ENCODE results near the gene USP19. TPM values are rescaled to one million over a fixed set of nuclear protein-coding genes. Genes with fewer than 3 reads are reported as not detected.

The USP19 gene
- total RNA-seq, 1 donor from 2014 or later, result 42.9 TPM

DNA sequence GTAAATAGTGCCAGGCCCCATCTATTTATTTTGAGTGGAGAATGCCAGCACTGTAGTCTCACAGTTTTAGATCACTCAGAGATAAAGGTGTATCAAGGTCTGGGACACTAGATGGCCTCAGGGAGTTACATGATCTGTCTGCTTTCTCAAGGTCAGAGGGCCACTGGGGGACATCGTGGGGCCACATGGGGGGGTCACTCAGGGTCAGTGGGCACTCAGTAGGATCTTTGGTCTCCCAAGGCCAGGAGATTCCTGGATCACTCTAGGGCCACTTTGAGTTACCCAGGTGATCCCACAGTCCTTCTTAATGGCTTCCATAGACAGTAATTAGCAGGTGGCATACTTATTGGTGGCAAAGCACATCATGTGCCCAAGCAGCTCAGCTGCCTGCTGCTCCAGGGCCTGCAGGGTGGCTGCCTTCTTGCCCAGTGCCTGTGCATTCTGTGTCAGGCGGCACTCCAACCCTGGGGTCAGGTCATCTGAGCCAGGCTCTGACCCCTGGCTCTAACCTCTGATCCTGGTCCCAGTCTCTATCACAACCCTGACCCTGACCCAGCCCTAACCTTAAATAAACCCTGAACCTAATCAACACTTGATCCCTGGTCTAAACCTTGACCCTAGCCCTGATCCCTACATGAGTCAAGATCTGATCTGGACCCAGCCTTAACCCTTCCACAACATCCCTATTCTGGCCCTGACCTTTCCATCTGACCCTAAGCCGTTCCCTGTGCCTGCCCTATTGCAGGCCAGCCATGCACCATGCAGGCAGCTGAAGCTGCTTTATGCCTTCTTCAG is 14.0 kb upstream of the USP19 start:
- DNase-seq (ENCODE audit: low read depth, low spot score), result no peak

GRCh38 chr3:49133226-49133951 is 12.8 kb upstream of the USP19 start:
- DNase-seq (ENCODE audit: low read depth, low spot score), result peak; percentile 71

DNA sequence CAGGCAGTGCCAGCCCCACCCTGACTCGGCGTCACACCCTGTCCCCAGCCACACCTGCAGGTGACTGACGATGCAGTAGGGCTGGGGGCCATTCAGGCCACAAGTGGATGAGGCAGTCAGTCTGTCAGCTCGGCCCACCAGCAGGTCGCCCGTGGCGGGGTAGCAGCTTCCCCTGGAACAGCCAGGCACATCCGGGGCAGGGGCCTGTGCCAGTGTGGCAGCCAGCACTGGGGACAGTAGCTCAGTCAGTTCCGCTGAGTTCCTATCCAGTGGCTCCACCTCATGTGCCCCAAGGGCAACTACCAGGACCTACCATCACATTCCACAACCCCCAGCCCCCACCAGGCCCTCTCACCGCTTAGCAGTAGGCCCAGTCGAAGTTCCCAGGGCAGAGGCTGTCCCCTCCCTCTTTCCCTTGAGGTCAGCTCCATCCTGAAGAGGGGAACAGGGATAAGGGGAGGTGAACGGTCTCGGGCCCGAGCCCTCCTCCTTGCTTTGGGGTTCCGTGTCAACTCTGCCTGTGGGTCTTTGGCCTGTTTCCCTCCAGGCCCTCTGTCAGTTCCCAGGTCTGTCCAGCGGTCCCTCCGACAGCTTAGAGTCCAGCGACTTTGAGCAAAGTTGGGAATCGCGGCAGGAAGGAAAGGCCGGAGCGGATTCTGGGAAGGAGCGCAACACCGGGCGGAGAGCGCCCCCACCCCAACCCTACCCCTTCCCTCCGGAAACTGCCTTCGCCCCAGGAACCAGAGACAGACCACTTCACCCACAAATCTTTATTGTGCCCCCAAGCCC is 12.0 kb upstream of the USP19 start, which contains the start of gene LAMB2:
LAMB2 (minus strand) TSS at position 614 of the 789 bp plus-strand sequence; CDS start at position 431, 183 bp downstream.
- peak; percentile 53 for DNase-seq (ENCODE audit: low read depth, low spot score)

GRCh38 chr3:49132073-49132436 is 11.4 kb upstream of the USP19 start:
- no peak for DNase-seq (ENCODE audit: low read depth, low spot score)

- DNase-seq (ENCODE audit: low read depth, low spot score), result no peak
Measured at GRCh38 chr3:49131576-49131975, 11.0 kb upstream of the USP19 start.

DNA sequence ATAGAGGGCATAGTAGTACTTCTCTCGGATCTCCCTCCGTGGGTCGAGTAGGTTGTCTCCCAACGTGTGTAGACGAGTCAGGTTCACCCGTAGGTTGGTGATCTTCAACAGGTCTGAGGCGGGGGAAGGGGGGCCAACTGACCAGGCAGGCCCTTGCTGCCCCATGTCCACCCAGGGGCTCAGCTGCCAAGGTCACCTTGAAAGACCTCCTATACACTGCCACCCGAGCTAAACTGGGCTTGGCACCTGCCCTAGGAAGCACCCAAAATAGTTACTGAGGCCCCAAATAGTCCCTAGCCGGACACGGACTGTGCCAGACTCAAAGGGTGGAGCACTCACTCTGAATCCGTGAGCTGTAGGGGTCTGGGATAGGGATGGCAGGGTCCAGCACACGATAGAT is 10.4 kb upstream of the USP19 start:
- DNase-seq (ENCODE audit: low read depth, low spot score), result no peak

GRCh38 chr3:49124991-49125670 is 4.5 kb upstream of the USP19 start:
- DNase-seq (ENCODE audit: low read depth, low spot score), result no peak

- DNase-seq (ENCODE audit: low read depth, low spot score), result no peak
Measured at GRCh38 chr3:49124203-49124602, 3.6 kb upstream of the USP19 start.

GRCh38 chr3:49123687-49124086 is 3.1 kb upstream of the USP19 start:
- no peak for DNase-seq (ENCODE audit: low read depth, low spot score)

DNA sequence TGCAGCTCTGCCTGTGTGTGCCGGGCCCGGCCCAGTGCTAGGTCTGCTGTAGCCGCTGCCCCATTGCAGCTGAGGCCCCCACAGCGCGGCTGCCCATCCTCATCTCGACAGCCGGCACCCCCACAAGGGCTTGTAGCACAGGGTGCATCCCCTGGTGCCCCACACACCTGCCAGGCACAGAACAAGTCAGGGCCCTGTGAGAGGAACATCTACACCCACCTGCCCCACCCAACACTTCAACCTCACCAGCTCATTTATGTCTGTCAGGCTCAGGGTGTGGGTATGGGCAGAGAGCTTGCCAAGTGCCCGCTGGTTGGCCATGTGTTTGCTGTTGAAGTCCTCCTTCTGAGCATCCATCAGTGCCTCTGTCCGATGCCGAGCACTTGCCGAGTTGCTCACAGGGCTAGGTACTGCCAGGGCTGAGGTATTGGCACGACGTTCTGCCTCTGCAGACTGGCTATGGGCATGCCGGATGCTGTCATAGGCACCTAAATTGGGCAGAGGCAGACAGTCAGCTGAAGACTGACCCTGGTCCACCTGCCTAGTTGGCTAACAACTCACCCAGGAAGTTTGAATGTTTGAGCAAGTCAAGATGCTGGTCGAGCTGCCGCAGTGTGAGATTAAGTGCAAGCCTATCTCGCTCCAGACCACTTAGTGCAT is 2.4 kb upstream of the USP19 start:
- DNase-seq (ENCODE audit: low read depth, low spot score), result no peak

DNA sequence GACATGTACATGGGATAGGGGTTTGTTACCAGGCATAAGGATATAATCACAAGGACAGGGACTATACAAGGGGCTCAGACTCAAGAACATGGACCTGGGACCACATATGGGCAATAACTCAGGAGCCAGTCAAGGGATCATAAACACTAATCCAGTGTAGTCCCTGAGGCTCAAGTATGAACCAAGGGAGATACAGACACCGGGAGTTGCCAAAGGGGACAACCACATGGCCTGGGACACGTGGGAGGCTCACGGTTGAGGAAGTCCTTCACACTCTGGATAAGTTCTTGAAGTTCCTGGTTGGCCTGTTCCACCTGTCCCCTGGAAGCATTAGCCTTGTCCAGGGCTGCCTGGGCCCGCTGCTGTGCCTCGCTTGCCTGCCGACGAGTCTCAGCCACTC is 1.8 kb upstream of the USP19 start:
- no peak for DNase-seq (ENCODE audit: low read depth, low spot score)

- DNase-seq (ENCODE audit: low read depth, low spot score), result no peak
Measured at GRCh38 chr3:49122022-49122421, 1.4 kb upstream of the USP19 start.

DNA sequence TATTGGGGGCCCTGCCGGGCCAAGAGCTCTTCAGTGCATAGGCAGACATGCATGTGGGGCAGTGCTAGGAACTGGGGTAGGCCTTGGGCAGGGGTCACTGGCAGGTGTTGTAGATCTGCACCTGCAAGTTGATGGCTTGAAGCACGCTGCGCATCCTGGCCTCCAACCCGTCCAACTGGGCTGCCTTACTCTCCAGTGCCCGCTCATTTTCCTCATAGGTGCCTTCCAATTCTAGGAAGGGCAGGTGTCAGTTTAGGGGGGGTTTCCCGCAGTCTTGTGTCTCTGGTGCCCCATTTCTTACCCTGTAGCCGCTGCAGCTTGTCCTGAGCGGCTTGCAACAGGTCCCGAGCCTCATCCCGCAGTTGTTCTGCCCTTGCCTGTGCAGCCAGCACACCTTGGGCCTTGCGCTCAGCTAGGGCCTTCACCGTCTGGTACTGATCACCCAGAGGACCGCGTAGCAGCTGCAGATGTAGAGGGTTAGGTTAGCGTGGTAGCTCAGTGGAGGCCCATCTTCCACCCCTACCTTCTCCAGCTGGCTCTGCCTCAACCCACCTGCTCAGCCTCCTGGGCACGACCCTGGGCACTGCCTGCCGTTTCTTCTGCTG is 611 bp upstream of the USP19 start:
- DNase-seq (ENCODE audit: low read depth, low spot score), result no peak

DNA sequence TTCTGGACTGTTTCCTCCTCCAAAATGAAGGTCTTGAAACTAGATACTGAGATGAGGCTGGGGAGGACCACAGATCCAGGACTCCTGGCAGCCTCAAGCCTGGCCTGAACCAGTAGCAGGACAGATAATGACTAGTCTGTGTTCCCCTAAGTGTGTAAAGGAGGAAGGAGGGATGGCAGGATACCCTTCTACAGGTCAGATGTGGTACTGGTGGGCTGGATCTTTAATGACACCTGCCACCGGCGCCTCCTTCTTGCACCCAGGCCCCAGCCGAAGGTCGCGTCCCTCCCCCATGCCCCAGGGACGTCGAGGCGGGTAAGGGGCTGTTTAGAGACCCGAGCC is 556 bp downstream of the USP19 start:
- no peak for DNase-seq (ENCODE audit: low read depth, low spot score)

DNA sequence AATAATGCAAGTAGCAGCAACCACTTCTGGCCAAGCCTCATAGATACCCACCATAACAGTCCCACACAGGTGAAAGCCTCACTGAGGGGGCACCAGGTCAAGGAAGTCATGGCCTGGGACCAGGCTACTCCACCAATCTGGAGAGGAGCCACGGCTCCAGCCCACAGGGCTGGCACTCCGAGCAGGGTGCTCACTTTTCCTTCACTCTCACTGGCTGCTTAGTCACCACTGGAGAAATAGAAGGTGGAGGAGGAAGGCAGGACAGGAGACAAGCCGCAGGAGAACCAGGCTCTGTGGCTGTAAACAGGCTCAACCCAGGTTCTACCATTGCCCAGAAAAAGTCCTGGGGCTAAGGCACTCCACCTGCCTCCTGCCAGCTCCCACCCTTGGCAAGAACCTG is 1.2 kb downstream of the USP19 start:
- no peak for DNase-seq (ENCODE audit: low read depth, low spot score)

- DNase-seq (ENCODE audit: low read depth, low spot score), result no peak
Measured at GRCh38 chr3:49119036-49119435, 1.6 kb downstream of the USP19 start.

GRCh38 chr3:49112262-49112661 is 8.4 kb downstream of the USP19 start:
- no peak for DNase-seq (ENCODE audit: low read depth, low spot score)

DNA sequence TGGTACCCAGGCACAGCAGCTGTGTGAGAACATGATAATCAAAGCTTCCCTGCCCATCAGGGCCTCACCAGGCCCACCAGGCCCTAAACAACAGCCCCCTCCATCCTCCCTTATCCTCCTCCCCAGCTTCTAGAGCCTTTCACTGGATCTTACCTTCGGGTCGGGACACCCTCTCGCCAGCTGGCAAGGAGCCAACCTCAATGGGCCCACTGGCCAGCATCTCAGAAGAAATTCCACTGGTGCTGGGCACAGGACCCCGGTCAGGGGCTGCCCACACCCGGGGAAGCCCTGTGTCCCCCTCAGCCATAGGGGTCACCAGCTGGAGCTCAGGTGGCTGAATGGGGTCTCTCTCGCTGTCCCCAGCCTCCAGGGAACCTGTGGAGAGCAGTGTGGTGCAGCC is 9.3 kb downstream of the USP19 start:
- no peak for DNase-seq (ENCODE audit: low read depth, low spot score)

DNA sequence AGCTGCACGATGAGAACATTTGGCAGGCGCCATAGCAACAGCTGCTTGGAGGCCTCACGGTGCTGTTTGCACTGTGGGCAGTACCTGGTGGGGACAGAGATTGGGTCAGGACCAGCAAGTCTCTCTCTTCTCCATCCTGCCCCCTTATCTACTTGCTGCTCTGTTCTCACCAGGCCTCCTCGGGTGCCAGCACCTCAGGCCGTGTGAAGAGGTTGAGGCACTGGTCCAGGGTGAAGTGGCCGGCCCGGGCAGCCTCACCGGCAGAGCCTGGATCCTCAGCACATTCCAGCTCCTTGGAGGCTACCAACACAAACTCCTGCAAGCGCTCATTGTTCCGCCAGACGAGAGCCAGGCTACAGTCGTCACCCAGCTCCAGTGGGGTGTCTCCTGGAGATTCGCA is 9.8 kb downstream of the USP19 start:
- DNase-seq (ENCODE audit: low read depth, low spot score), result no peak

DNA sequence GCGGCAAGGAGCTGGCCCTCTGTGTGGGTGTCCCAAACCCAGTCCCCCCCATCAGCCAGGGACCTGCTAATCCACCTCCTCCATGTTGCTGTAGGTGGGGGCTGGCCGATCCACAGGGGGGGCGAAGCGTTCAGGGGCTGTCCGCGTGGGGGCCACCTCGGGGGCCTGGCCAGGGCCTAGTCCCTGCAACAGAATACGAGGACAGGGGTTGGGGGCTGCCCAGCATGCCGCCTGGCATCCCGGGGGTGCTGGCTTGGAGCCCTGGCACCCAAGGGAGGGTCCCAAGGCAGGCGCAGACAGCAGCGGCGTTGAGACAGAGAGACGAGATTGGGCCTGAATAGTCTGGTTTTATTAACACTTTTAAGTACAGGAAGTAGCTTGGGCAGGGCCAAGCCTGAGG is 12.3 kb downstream of the USP19 start:
- DNase-seq (ENCODE audit: low read depth, low spot score), result no peak
